ENCODE data around the gene STYK1.
"Not testable (repeated sequence)": the region's sequence is repeated elsewhere in the genome, so short reads cannot be mapped to it uniquely, and the experiment has no call there.

- not testable (repeated sequence) for TF ChIP-seq CTCF, POLR2A, EP300, POLR2AphosphoS5 (IDR thresholded peaks at IDR 0.05)
These were observed 62.6 kb downstream of the STYK1 start for GRCh38 chr12:10611258-10611657.

Measured in stomach (tissue), 4 donors.